Testis (tissue), 2 donors: ENCODE measurements around the gene MED12L.

ENCODE experiments used
- POLR2A ChIP-seq: fragments of 450-650 bp; IDR thresholded peaks from one replicate; pipeline ENCODE4 v1.6.1; 2017; ENCODE audit warnings: antibody characterized with exemption, mild to moderate bottlenecking, moderate library complexity
- TF ChIP-seq, protein P1 (sequence below), 3 experiments: fragments of 450-650 bp in 2 of 3; fragments of 200-600 bp in 1 of 3; sonication (generic) in 1 of 3; IDR thresholded peaks; one replicate each; pipeline ENCODE4 v1.5.1; 2016 to 2019; ENCODE audit warnings: antibody characterized with exemption in 3 of 3, mild to moderate bottlenecking in 2 of 3, moderate library complexity in 1 of 3

DNA sequence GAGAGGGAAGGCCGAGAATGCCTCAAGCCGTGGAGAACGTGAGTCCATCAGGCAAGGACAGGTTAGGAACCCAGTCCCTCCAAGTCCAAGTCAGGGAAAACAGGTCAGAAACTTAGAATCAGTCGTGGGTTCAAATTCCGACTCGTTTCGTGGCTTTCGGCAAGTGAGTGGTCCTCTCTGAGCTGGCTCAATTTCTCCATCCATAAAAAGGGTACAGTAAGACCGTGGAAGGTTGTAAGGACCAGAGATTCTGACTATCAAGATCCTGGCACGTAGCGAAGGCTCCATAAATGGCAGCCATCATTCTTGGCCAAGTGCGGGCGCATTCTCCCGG, 604 bp upstream of the MED12L start:
- no peak for TF ChIP-seq POLR2A
- TF ChIP-seq, protein P1, sequence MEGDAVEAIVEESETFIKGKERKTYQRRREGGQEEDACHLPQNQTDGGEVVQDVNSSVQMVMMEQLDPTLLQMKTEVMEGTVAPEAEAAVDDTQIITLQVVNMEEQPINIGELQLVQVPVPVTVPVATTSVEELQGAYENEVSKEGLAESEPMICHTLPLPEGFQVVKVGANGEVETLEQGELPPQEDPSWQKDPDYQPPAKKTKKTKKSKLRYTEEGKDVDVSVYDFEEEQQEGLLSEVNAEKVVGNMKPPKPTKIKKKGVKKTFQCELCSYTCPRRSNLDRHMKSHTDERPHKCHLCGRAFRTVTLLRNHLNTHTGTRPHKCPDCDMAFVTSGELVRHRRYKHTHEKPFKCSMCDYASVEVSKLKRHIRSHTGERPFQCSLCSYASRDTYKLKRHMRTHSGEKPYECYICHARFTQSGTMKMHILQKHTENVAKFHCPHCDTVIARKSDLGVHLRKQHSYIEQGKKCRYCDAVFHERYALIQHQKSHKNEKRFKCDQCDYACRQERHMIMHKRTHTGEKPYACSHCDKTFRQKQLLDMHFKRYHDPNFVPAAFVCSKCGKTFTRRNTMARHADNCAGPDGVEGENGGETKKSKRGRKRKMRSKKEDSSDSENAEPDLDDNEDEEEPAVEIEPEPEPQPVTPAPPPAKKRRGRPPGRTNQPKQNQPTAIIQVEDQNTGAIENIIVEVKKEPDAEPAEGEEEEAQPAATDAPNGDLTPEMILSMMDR (IDR thresholded peaks at IDR 0.05), result no peak
